Measurements from ENCODE around the gene CCDC137.
A peak's percentile ranks its signal among the peaks of the same experiment; 100 is the strongest.

Gene CCDC137

DNA sequence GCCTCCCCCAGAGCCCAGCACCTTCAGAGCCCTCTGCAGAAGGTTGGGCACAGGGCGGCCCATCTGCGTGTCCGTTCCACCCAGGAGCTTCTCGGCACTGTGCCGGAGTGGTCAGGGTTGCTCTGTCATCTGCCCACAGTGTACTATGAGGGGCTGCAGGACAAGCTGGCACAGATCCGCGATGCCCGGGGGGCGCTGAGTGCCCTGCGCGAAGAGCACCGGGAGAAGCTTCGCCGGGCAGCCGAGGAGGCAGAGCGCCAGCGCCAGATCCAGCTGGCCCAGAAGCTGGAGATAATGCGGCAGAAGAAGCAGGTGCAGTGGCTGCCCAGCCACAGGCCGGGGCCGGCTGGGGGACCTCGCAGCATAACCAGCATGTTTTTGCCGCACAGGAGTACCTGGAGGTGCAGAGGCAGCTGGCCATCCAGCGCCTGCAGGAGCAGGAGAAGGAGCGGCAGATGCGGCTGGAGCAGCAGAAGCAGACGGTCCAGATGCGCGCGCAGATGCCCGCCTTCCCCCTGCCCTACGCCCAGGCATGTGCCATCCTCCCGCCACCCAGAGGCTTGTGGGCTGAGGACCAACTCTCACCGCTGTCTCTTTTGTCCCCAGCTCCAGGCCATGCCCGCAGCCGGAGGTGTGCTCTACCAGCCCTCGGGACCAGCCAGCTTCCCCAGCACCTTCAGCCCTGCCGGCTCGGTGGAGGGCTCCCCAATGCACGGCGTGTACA is 29.8 kb downstream of the CCDC137 start:
- no peak overlapping the region for H2AFZ ChIP-seq (ENCODE audit: low read length)
- no peak overlapping the region for H3K4me2 ChIP-seq (ENCODE audit: low read length)
- no peak overlapping the region for H3K27ac ChIP-seq (ENCODE audit: low read depth, low read length, poor library complexity, severe bottlenecking)
- H4K20me1 ChIP-seq (ENCODE audit: insufficient read depth, low read length) = no peaks in the 10 kb centered on the region
- H3K9me3 ChIP-seq (ENCODE audit: low read length) = no peaks in the 10 kb centered on the region
- H3K36me3 ChIP-seq (ENCODE audit: insufficient read depth, low read length) = peaks cover 90% of the 10 kb centered on the region
- no peaks in the 10 kb centered on the region for H3K27me3 ChIP-seq (ENCODE audit: insufficient read depth, low read length)
- peaks cover 5% of the 10 kb centered on the region; the same call in 1 of the 2 replicates for H3K79me2 ChIP-seq (ENCODE audit: insufficient read depth, low read length)
- peaks cover 9% of the 10 kb centered on the region for H3K4me1 ChIP-seq (ENCODE audit: insufficient read depth, low read length, severe bottlenecking)
- TF ChIP-seq, protein P1, sequence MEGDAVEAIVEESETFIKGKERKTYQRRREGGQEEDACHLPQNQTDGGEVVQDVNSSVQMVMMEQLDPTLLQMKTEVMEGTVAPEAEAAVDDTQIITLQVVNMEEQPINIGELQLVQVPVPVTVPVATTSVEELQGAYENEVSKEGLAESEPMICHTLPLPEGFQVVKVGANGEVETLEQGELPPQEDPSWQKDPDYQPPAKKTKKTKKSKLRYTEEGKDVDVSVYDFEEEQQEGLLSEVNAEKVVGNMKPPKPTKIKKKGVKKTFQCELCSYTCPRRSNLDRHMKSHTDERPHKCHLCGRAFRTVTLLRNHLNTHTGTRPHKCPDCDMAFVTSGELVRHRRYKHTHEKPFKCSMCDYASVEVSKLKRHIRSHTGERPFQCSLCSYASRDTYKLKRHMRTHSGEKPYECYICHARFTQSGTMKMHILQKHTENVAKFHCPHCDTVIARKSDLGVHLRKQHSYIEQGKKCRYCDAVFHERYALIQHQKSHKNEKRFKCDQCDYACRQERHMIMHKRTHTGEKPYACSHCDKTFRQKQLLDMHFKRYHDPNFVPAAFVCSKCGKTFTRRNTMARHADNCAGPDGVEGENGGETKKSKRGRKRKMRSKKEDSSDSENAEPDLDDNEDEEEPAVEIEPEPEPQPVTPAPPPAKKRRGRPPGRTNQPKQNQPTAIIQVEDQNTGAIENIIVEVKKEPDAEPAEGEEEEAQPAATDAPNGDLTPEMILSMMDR (IDR thresholded peaks at IDR 0.05; ENCODE audit: low read length) = no peak
- TF ChIP-seq EZH2 (IDR thresholded peaks at IDR 0.05; ENCODE audit: borderline replicate concordance, low read length) = no peak
- H3K9ac ChIP-seq (ENCODE audit: low read length) = no peak overlapping the region
- no peak overlapping the region for H3K4me3 ChIP-seq (ENCODE audit: low read depth, low read length, poor library complexity, severe bottlenecking)
- no peaks in the 10 kb centered on the region for H3F3A ChIP-seq (ENCODE audit: insufficient read depth, low read length)
- no peaks in the 10 kb centered on the region for H3K9me2 ChIP-seq (ENCODE audit: low read depth, low read length)

DNA sequence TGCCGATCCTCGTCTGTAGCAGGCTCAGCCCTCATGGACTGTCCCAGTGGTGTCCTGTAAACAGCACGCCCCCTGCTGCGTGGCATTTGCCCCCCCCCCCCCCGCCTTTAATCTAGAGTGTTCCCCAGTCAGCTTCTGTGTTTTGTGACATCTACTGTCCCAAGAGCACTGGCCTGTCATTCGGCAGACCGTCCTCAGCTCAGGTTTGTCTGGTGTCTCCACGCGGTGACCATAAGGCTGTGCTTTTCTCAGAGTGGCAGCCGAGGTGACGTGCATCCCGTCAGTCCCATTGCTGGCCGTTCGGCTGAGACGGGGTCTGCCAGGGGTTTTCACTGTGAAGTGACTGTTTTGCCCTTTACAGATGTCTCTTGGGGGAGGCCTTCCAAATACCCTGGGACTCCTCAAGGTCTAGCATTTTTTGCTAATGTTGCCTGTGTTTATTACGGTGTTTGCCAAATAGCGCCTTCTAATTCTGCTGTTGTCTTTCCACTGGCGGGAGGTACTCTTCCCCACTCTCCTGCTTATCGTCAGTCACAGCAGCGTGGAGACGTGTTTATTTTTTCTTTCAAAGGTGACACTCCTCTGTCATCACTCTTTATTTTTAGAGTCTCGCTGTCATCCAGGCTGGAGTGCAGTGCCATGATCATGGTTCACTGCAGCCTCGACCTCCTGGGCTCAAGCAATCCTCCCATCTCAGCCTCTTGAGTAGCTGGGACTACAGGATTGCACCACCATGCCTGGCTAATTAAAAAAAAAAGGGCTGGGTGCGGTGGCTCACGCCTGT is 30.9 kb downstream of the CCDC137 start:
- H4K20me1 ChIP-seq (ENCODE audit: insufficient read depth, low read length) = no peaks in the 10 kb centered on the region
- H3K4me3 ChIP-seq (ENCODE audit: low read depth, low read length, poor library complexity, severe bottlenecking) = no peak overlapping the region
- H3K79me2 ChIP-seq (ENCODE audit: insufficient read depth, low read length) = peaks cover 15% of the 10 kb centered on the region
- no peaks in the 10 kb centered on the region for H3K27me3 ChIP-seq (ENCODE audit: insufficient read depth, low read length)
- H3K4me2 ChIP-seq (ENCODE audit: low read length) = no peak overlapping the region
- no peaks in the 10 kb centered on the region for H3F3A ChIP-seq (ENCODE audit: insufficient read depth, low read length)
- H3K9me3 ChIP-seq (ENCODE audit: low read length) = no peaks in the 10 kb centered on the region
- peaks cover 20% of the 10 kb centered on the region for H3K4me1 ChIP-seq (ENCODE audit: insufficient read depth, low read length, severe bottlenecking)
- no peaks in the 10 kb centered on the region for H3K9me2 ChIP-seq (ENCODE audit: low read depth, low read length)
- H2AFZ ChIP-seq (ENCODE audit: low read length) = no peak overlapping the region
- H3K9ac ChIP-seq (ENCODE audit: low read length) = no peak overlapping the region
- H3K27ac ChIP-seq (ENCODE audit: low read depth, low read length, poor library complexity, severe bottlenecking) = no peak overlapping the region
- TF ChIP-seq, protein P1 (IDR thresholded peaks at IDR 0.05; ENCODE audit: low read length) = no peak
- TF ChIP-seq EZH2 (IDR thresholded peaks at IDR 0.05; ENCODE audit: borderline replicate concordance, low read length) = no peak
- H3K36me3 ChIP-seq (ENCODE audit: insufficient read depth, low read length) = peaks cover 90% of the 10 kb centered on the region

DNA sequence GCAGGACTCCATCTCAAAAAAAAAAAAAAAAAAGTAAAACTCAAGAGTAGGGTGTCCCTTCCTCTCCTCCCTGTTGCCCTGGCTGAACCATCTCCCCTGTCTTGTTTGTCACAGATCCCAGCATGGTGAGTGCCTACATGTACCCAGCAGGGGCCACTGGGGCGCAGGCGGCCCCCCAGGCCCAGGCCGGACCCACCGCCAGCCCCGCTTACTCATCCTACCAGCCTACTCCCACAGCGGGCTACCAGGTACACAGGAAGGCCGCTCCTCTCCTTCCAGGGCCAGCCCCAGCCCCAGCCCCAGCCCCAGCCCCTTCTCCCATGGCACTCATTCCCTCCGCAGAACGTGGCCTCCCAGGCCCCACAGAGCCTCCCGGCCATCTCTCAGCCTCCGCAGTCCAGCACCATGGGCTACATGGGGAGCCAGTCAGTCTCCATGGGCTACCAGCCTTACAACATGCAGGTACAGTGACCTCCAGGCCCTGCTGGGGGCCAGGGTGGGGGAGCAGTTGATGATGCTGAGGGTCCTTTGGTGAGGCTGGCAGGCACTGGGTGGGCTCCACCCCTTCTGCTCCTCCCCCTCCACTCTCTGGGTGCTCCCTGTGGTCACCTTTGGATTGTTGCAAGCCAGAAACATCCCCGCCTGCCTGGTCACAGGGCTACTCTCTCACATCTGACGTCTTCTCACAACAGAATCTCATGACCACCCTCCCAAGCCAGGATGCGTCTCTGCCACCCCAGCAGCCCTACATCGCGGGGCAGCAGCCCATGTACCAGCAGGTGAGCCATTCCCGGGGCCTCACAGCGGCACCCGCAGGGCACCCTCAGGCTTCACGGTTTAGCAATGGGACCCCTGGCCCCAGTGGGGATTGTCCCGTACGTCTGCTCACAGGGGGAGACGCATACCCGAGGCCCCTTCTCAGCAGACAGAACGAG is 34.1 kb downstream of the CCDC137 start:
- peaks cover 30% of the 10 kb centered on the region for H3K4me1 ChIP-seq (ENCODE audit: insufficient read depth, low read length, severe bottlenecking)
- H3K9me3 ChIP-seq (ENCODE audit: low read length) = no peaks in the 10 kb centered on the region
- peak overlapping the region; percentile 84 for H3K4me2 ChIP-seq (ENCODE audit: low read length)
- no peak overlapping the region for H2AFZ ChIP-seq (ENCODE audit: low read length)
- no peaks in the 10 kb centered on the region for H3K9me2 ChIP-seq (ENCODE audit: low read depth, low read length)
- no peak overlapping the region for H3K27ac ChIP-seq (ENCODE audit: low read depth, low read length, poor library complexity, severe bottlenecking)
- peaks cover 82% of the 10 kb centered on the region for H3K36me3 ChIP-seq (ENCODE audit: insufficient read depth, low read length)
- H3F3A ChIP-seq (ENCODE audit: insufficient read depth, low read length) = no peaks in the 10 kb centered on the region
- peak overlapping the region; percentile 95 for H3K4me3 ChIP-seq (ENCODE audit: low read depth, low read length, poor library complexity, severe bottlenecking)
- TF ChIP-seq, protein P1 (IDR thresholded peaks at IDR 0.05; ENCODE audit: low read length) = no peak
- TF ChIP-seq EZH2 (IDR thresholded peaks at IDR 0.05; ENCODE audit: borderline replicate concordance, low read length) = no peak
- H4K20me1 ChIP-seq (ENCODE audit: insufficient read depth, low read length) = no peaks in the 10 kb centered on the region
- peak overlapping the region; percentile 99; the same call in 1 of the 2 replicates for H3K9ac ChIP-seq (ENCODE audit: low read length)
- H3K79me2 ChIP-seq (ENCODE audit: insufficient read depth, low read length) = peaks cover 31% of the 10 kb centered on the region
- no peaks in the 10 kb centered on the region for H3K27me3 ChIP-seq (ENCODE audit: insufficient read depth, low read length)
